Measurements from ENCODE around the gene CST9. TPM values are rescaled to one million over a fixed set of nuclear protein-coding genes. Genes with fewer than 3 reads are reported as not detected.
A peak's percentile ranks its signal among the peaks of the same experiment; 100 is the strongest.

Gene CST9
- total and polyA plus RNA-seq, 2 of the 13 experiments (the other 11 are each of a cell fraction or from before 2014, with no cell fraction given) = 0.07 TPM; not detected in 1

DNA sequence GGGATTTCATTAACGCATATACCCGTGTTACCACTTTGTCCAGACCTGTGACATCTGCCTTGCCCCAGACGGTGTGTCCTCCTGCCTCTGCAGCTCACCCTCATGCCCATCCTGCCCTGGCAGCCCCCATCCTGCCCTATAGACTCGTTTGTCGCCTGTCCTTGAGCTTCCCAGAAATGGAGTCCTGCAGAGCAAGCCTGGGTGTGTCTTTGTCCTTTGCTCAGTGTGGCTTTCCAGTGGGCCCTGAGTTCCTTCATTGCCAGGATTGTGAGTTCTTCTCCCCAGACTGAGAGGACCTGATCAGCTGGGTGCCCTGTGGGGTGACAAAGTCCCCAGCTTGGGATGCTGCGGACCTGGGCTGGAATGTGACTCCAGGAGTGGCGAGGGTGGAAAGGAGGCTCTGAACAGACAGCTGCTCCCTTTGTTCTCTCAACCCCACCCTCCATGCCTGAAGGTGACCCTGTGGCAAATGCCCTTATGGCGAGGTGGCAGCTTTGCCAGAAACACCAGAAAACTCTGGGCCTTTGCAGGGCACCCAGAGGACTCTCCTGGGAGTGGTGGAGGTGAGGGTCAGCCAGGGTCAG is 34.4 kb upstream of the CST9 start (continued):
- TF ChIP-seq, protein P1, sequence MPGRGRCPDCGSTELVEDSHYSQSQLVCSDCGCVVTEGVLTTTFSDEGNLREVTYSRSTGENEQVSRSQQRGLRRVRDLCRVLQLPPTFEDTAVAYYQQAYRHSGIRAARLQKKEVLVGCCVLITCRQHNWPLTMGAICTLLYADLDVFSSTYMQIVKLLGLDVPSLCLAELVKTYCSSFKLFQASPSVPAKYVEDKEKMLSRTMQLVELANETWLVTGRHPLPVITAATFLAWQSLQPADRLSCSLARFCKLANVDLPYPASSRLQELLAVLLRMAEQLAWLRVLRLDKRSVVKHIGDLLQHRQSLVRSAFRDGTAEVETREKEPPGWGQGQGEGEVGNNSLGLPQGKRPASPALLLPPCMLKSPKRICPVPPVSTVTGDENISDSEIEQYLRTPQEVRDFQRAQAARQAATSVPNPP (CRISPR knock-in tag; IDR thresholded peaks at IDR 0.05) = no peak
- TF ChIP-seq ZNF337 (CRISPR knock-in tag; IDR thresholded peaks at IDR 0.05; ENCODE audit: borderline replicate concordance, low read depth) (0 out of 2 replicates have a peak, but pooled peaks have one; percentile 61), ELF3 (CRISPR knock-in tag; IDR thresholded peaks at IDR 0.05) (peak; percentile 31; the same call in 1 of the 2 replicates), POLR2A (IDR thresholded peaks at IDR 0.05; ENCODE audit: insufficient read depth in 1 of 2, low read depth in 2 of 2, low read length in 2 of 2) (no peak), CEBPG (CRISPR knock-in tag; IDR thresholded peaks at IDR 0.05) (no peak), RCOR2 (CRISPR knock-in tag; IDR thresholded peaks at IDR 0.05) (0 out of 2 replicates have a peak, but pooled peaks have one; percentile 27), SMYD3 (CRISPR knock-in tag; IDR thresholded peaks at IDR 0.05) (no peak)
- TF ChIP-seq, protein P2, sequence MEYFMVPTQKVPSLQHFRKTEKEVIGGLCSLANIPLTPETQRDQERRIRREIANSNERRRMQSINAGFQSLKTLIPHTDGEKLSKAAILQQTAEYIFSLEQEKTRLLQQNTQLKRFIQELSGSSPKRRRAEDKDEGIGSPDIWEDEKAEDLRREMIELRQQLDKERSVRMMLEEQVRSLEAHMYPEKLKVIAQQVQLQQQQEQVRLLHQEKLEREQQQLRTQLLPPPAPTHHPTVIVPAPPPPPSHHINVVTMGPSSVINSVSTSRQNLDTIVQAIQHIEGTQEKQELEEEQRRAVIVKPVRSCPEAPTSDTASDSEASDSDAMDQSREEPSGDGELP (IDR thresholded peaks at IDR 0.05; ENCODE audit: borderline replicate concordance, low read depth) = peak; percentile 94
- TF ChIP-seq, protein P3, sequence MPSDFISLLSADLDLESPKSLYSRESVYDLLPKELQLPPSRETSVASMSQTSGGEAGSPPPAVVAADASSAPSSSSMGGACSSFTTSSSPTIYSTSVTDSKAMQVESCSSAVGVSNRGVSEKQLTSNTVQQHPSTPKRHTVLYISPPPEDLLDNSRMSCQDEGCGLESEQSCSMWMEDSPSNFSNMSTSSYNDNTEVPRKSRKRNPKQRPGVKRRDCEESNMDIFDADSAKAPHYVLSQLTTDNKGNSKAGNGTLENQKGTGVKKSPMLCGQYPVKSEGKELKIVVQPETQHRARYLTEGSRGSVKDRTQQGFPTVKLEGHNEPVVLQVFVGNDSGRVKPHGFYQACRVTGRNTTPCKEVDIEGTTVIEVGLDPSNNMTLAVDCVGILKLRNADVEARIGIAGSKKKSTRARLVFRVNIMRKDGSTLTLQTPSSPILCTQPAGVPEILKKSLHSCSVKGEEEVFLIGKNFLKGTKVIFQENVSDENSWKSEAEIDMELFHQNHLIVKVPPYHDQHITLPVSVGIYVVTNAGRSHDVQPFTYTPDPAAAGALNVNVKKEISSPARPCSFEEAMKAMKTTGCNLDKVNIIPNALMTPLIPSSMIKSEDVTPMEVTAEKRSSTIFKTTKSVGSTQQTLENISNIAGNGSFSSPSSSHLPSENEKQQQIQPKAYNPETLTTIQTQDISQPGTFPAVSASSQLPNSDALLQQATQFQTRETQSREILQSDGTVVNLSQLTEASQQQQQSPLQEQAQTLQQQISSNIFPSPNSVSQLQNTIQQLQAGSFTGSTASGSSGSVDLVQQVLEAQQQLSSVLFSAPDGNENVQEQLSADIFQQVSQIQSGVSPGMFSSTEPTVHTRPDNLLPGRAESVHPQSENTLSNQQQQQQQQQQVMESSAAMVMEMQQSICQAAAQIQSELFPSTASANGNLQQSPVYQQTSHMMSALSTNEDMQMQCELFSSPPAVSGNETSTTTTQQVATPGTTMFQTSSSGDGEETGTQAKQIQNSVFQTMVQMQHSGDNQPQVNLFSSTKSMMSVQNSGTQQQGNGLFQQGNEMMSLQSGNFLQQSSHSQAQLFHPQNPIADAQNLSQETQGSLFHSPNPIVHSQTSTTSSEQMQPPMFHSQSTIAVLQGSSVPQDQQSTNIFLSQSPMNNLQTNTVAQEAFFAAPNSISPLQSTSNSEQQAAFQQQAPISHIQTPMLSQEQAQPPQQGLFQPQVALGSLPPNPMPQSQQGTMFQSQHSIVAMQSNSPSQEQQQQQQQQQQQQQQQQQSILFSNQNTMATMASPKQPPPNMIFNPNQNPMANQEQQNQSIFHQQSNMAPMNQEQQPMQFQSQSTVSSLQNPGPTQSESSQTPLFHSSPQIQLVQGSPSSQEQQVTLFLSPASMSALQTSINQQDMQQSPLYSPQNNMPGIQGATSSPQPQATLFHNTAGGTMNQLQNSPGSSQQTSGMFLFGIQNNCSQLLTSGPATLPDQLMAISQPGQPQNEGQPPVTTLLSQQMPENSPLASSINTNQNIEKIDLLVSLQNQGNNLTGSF (CRISPR knock-in tag; IDR thresholded peaks at IDR 0.05) = peak; percentile 29
- TF ChIP-seq, protein P4, sequence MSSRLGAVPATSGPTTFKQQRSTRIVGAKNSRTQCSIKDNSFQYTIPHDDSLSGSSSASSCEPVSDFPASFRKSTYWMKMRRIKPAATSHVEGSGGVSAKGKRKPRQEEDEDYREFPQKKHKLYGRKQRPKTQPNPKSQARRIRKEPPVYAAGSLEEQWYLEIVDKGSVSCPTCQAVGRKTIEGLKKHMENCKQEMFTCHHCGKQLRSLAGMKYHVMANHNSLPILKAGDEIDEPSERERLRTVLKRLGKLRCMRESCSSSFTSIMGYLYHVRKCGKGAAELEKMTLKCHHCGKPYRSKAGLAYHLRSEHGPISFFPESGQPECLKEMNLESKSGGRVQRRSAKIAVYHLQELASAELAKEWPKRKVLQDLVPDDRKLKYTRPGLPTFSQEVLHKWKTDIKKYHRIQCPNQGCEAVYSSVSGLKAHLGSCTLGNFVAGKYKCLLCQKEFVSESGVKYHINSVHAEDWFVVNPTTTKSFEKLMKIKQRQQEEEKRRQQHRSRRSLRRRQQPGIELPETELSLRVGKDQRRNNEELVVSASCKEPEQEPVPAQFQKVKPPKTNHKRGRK (CRISPR knock-in tag; IDR thresholded peaks at IDR 0.05) = no peak
- TF ChIP-seq, protein P5, sequence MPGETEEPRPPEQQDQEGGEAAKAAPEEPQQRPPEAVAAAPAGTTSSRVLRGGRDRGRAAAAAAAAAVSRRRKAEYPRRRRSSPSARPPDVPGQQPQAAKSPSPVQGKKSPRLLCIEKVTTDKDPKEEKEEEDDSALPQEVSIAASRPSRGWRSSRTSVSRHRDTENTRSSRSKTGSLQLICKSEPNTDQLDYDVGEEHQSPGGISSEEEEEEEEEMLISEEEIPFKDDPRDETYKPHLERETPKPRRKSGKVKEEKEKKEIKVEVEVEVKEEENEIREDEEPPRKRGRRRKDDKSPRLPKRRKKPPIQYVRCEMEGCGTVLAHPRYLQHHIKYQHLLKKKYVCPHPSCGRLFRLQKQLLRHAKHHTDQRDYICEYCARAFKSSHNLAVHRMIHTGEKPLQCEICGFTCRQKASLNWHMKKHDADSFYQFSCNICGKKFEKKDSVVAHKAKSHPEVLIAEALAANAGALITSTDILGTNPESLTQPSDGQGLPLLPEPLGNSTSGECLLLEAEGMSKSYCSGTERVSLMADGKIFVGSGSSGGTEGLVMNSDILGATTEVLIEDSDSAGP (CRISPR knock-in tag; IDR thresholded peaks at IDR 0.05; ENCODE audit: borderline replicate concordance) = no peak
- TF ChIP-seq, protein P6, sequence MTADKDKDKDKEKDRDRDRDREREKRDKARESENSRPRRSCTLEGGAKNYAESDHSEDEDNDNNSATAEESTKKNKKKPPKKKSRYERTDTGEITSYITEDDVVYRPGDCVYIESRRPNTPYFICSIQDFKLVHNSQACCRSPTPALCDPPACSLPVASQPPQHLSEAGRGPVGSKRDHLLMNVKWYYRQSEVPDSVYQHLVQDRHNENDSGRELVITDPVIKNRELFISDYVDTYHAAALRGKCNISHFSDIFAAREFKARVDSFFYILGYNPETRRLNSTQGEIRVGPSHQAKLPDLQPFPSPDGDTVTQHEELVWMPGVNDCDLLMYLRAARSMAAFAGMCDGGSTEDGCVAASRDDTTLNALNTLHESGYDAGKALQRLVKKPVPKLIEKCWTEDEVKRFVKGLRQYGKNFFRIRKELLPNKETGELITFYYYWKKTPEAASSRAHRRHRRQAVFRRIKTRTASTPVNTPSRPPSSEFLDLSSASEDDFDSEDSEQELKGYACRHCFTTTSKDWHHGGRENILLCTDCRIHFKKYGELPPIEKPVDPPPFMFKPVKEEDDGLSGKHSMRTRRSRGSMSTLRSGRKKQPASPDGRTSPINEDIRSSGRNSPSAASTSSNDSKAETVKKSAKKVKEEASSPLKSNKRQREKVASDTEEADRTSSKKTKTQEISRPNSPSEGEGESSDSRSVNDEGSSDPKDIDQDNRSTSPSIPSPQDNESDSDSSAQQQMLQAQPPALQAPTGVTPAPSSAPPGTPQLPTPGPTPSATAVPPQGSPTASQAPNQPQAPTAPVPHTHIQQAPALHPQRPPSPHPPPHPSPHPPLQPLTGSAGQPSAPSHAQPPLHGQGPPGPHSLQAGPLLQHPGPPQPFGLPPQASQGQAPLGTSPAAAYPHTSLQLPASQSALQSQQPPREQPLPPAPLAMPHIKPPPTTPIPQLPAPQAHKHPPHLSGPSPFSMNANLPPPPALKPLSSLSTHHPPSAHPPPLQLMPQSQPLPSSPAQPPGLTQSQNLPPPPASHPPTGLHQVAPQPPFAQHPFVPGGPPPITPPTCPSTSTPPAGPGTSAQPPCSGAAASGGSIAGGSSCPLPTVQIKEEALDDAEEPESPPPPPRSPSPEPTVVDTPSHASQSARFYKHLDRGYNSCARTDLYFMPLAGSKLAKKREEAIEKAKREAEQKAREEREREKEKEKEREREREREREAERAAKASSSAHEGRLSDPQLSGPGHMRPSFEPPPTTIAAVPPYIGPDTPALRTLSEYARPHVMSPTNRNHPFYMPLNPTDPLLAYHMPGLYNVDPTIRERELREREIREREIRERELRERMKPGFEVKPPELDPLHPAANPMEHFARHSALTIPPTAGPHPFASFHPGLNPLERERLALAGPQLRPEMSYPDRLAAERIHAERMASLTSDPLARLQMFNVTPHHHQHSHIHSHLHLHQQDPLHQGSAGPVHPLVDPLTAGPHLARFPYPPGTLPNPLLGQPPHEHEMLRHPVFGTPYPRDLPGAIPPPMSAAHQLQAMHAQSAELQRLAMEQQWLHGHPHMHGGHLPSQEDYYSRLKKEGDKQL (CRISPR knock-in tag; IDR thresholded peaks at IDR 0.05; ENCODE audit: low read depth) = no peak

All from HepG2 (cell line).